Bronchial epithelial cell (primary cell): ENCODE measurements around the gene NKAIN2. TPM values are rescaled to one million over a fixed set of nuclear protein-coding genes. Genes with fewer than 3 reads are reported as not detected.

Experiments
- DNase-seq: peaks from one replicate; pipeline ENCODE4 v3.0.0-alpha.2; 2010; ENCODE audit warnings: low read depth
- FAIRE-seq: peaks from 2 replicates; lab custom pipeline; 2011; peaks lifted over from hg19 to GRCh38; lab: Jason Lieb, UNC
- H3K27me3 ChIP-seq: 2 replicates; pipeline ENCODE4 v1.5.1; 2011; ENCODE audit warnings: low read length; ENCODE audit not compliant: control insufficient read depth, insufficient read depth
- H3K36me3 ChIP-seq: 2 replicates; pipeline ENCODE4 v1.5.1; 2011; ENCODE audit warnings: low read length; ENCODE audit not compliant: control insufficient read depth, insufficient read depth
- H3K4me3 ChIP-seq: 2 replicates; pipeline ENCODE4 v1.5.1; 2011; ENCODE audit warnings: mild to moderate bottlenecking, low read depth, low read length, control low read depth
- total RNA-seq: library from RNA; depleted of rRNA; stranded (reverse); fragments of >200 nt; gene quantifications from 2 replicates; pipeline ENCODE4 v1.2.1, GENCODE V29; 2014
- TF ChIP-seq, protein P1 (sequence below): IDR thresholded peaks from 2 replicates; pipeline ENCODE4 v1.5.1; 2011; ENCODE audit warnings: mild to moderate bottlenecking, moderate library complexity, low read length, control low read depth, inconsistent platforms; ENCODE audit not compliant: insufficient read depth, severe bottlenecking

NKAIN2 gene
- total RNA-seq, 1 donor from 2014 or later = under 0.01 TPM

DNA sequence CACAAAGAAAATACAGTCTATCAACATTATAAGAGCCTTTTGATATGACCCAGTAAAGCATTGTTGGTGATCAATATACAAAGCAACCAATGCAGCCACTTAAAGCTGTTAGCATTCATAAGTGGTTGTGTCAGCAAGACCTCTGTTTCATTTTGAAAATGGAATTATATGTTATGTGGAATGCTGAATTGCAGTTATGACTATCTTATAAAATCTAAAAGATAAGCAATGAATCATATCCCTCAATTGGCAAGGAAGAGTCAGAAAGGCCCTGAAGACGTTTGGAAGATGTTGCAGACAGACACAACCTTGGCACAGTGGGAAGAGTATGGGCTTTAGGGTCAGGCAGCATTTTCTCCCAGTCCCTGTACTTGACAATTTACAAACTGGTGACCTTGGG lies 1064.8 kb downstream of the NKAIN2 start:
- peak; percentile 27 for DNase-seq
- H3K4me3 ChIP-seq = no peak overlapping the region
- FAIRE-seq = no peak
- H3K36me3 ChIP-seq = no peaks in the 10 kb centered on the region
- TF ChIP-seq, protein P1, sequence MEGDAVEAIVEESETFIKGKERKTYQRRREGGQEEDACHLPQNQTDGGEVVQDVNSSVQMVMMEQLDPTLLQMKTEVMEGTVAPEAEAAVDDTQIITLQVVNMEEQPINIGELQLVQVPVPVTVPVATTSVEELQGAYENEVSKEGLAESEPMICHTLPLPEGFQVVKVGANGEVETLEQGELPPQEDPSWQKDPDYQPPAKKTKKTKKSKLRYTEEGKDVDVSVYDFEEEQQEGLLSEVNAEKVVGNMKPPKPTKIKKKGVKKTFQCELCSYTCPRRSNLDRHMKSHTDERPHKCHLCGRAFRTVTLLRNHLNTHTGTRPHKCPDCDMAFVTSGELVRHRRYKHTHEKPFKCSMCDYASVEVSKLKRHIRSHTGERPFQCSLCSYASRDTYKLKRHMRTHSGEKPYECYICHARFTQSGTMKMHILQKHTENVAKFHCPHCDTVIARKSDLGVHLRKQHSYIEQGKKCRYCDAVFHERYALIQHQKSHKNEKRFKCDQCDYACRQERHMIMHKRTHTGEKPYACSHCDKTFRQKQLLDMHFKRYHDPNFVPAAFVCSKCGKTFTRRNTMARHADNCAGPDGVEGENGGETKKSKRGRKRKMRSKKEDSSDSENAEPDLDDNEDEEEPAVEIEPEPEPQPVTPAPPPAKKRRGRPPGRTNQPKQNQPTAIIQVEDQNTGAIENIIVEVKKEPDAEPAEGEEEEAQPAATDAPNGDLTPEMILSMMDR = no peak
- H3K27me3 ChIP-seq = no peaks in the 10 kb centered on the region

GRCh38 chr6:124869416-124869815 lies 1065.8 kb downstream of the NKAIN2 start:
- TF ChIP-seq, protein P1 = no peak
- FAIRE-seq (no peak), DNase-seq (no peak)
- Histone ChIP-seq H3K36me3 (no peaks in the 10 kb centered on the region), H3K4me3 (no peak overlapping the region), H3K27me3 (no peaks in the 10 kb centered on the region)

GRCh38 chr6:124870611-124871459 lies 1067.2 kb downstream of the NKAIN2 start:
- FAIRE-seq = no peak
- Histone ChIP-seq H3K36me3 (no peaks in the 10 kb centered on the region), H3K27me3 (no peaks in the 10 kb centered on the region), H3K4me3 (no peak overlapping the region)
- peak; percentile 43 for DNase-seq
- TF ChIP-seq, protein P1 = peak; percentile 48

DNA sequence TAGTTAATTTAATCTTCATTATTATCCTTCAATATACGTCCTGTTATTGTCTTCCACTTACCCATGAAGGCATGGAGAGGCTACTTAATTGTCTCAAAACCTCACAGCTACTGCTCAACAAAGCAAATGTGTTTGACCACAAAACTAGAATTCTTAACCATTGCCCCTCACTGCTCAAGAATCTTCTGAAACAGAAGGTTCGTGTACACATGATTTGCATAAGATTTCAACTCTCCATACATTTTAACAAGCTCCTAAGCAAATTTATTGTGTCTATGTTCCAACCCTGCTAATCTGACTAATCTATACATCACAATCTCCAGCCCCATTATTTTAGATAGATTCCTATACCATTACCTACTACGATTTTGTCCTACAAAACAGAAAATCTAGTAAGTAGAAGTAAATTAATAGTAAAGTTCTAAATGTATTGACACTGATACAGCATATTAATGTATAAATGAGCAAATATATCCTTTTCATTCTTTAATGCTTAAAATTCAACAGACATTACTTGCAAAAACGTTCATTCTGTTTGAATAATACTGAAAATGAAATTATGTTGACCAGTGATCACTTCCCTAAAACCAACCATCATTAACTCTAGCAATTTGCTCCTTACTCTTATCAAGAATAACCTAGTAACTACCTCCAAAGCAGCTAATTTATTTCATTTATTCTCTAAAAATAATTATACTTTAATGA lies 1068.8 kb downstream of the NKAIN2 start:
- DNase-seq (no peak), FAIRE-seq (no peak)
- no peaks in the 10 kb centered on the region for H3K36me3 ChIP-seq
- H3K4me3 ChIP-seq = no peak overlapping the region
- no peaks in the 10 kb centered on the region for H3K27me3 ChIP-seq
- TF ChIP-seq, protein P1 = no peak

GRCh38 chr6:124873066-124873410 lies 1069.4 kb downstream of the NKAIN2 start:
- no peak for FAIRE-seq
- TF ChIP-seq, protein P1 = no peak

More at GRCh38 chr6:124873066-124873410, 1069.4 kb downstream of the NKAIN2 start:
- DNase-seq = no peak
- H3K27me3 ChIP-seq = no peaks in the 10 kb centered on the region
- H3K4me3 ChIP-seq = no peak overlapping the region
- H3K36me3 ChIP-seq = no peaks in the 10 kb centered on the region

Other genes starting within 250 kb of the NKAIN2 start
- not detected in 2 replicates for gene TRDN, start 166.9 kb upstream of the NKAIN2 start, total RNA-seq